K562 (cell line): Measurements from ENCODE around the gene PSMB11. TPM values are rescaled to one million over a fixed set of nuclear protein-coding genes. Genes with fewer than 3 reads are reported as not detected.

Source experiments
- BCL6 ChIP-seq: fragments of 250-450 bp; sonication (Bioruptor Pico); IDR thresholded peaks from 2 replicates; pipeline ENCODE4 v1.4.0; 2020
- CBX1 ChIP-seq: sonication (generic); IDR thresholded peaks from 2 replicates; pipeline ENCODE4 v1.6.1; 2016; ENCODE audit warnings: antibody characterized with exemption, low read depth, mild to moderate bottlenecking
- CCNT2 ChIP-seq: IDR thresholded peaks from 2 replicates; pipeline ENCODE4 v1.6.1; 2011; ENCODE audit warnings: borderline replicate concordance, low read depth, mild to moderate bottlenecking, moderate library complexity, mixed read lengths, low read length; ENCODE audit not compliant: insufficient read length; ENCODE audit errors: extremely low read depth
- CTCF ChIP-seq, 3 experiments: IDR thresholded peaks in 2 of 3; conservative IDR thresholded peaks in 1 of 3; 2 replicates each; pipeline ENCODE4 v1.5.1; 2011 to 2012; ENCODE audit warnings: low read length in 3 of 3, mild to moderate bottlenecking in 3 of 3, control low read depth in 2 of 3, improper control_type of control experiment in 1 of 3, inconsistent platforms in 1 of 3, low read depth in 1 of 3, mixed read lengths in 1 of 3, moderate library complexity in 1 of 3; ENCODE audit not compliant: insufficient read depth in 2 of 3
- DIDO1 ChIP-seq: fragments of 450-650 bp; IDR thresholded peaks from 2 replicates; pipeline ENCODE4 v1.6.1; 2016; ENCODE audit warnings: low read depth, missing biosample characterization, missing genetic modification characterization
- DMBX1 ChIP-seq: fragments of 250-450 bp; sonication (Bioruptor Pico); IDR thresholded peaks from 2 replicates; pipeline ENCODE4 v1.8.0; 2022; ENCODE audit warnings: inconsistent platforms, mild to moderate bottlenecking, moderate library complexity, borderline replicate concordance
- ELF4 ChIP-seq: fragments of 450-650 bp; formaldehyde crosslinking; IDR thresholded peaks from 2 replicates; pipeline ENCODE4 v1.4.0; 2022; ENCODE audit warnings: missing genetic modification characterization
- ERF ChIP-seq: fragments of 450-650 bp; formaldehyde crosslinking; IDR thresholded peaks from 2 replicates; pipeline ENCODE4 v1.4.0; 2020; ENCODE audit warnings: mild to moderate bottlenecking, mixed read lengths
- FOXK1 ChIP-seq: sonication (generic); formaldehyde crosslinking; IDR thresholded peaks from 2 replicates; pipeline ENCODE4 v1.8.0; 2022; ENCODE audit warnings: missing genetic modification reagents, mild to moderate bottlenecking, borderline replicate concordance
- GATAD2A ChIP-seq: fragments of 450-650 bp; IDR thresholded peaks from 2 replicates; pipeline ENCODE4 v1.6.1; 2017
- GTF2F1 ChIP-seq: IDR thresholded peaks from 2 replicates; pipeline ENCODE4 v1.6.1; 2011; ENCODE audit warnings: low read depth, low read length, improper control_type of control experiment
- ID3 ChIP-seq, 2 experiments: fragments of 250-450 bp in 1 of 2; fragments of 450-650 bp in 1 of 2; sonication (Bioruptor Pico) in 1 of 2; IDR thresholded peaks; 2 replicates each; pipeline versions ENCODE4 v1.6.1 to v1.8.0; 2016 to 2021; ENCODE audit warnings: mild to moderate bottlenecking in 2 of 2, moderate library complexity in 2 of 2, missing compliant biosample characterization in 1 of 2, missing genetic modification characterization in 1 of 2
- KAT2B ChIP-seq: IDR thresholded peaks from one replicate; pipeline ENCODE4 v1.6.1; 2012; ENCODE audit warnings: low read depth, mild to moderate bottlenecking, control low read depth, inconsistent platforms, low read length, moderate library complexity
- KLF1 ChIP-seq: fragments of 450-650 bp; IDR thresholded peaks from 2 replicates; pipeline ENCODE4 v1.6.1; 2016; ENCODE audit warnings: missing genetic modification characterization, missing compliant biosample characterization
- KLF10 ChIP-seq: fragments of 250-450 bp; sonication (Bioruptor Pico); IDR thresholded peaks from 2 replicates; pipeline ENCODE4 v1.6.1; 2021; ENCODE audit warnings: matching md5 sums
- MXI1 ChIP-seq: IDR thresholded peaks from 2 replicates; pipeline ENCODE4 v1.6.1; 2011; ENCODE audit warnings: low read depth, mild to moderate bottlenecking, improper control_type of control experiment, low read length
- PKNOX1 ChIP-seq: fragments of 450-650 bp; IDR thresholded peaks from 2 replicates; pipeline ENCODE4 v1.6.1; 2016
- POLR3G ChIP-seq: IDR thresholded peaks from 2 replicates; pipeline ENCODE4 v1.6.1; 2011; ENCODE audit not compliant: insufficient read length, insufficient replicate concordance; ENCODE audit errors: extremely low read depth
- PPARD ChIP-seq: fragments of 250-450 bp; sonication (Bioruptor Pico); IDR thresholded peaks from 2 replicates; pipeline ENCODE4 v1.8.0; 2022; ENCODE audit warnings: inconsistent platforms, mild to moderate bottlenecking, moderate library complexity
- TCF7L2 ChIP-seq: fragments of 150-350 bp; IDR thresholded peaks from 2 replicates; pipeline ENCODE4 v1.6.1; 2016; ENCODE audit warnings: low read depth, mild to moderate bottlenecking, low read length, moderate library complexity
- TRIM24 ChIP-seq, 2 experiments: fragments of 450-650 bp; IDR thresholded peaks; 2 replicates each; pipeline ENCODE4 v1.6.1; 2016
- YBX1 ChIP-seq: fragments of 450-650 bp; IDR thresholded peaks from 2 replicates; pipeline ENCODE4 v1.7.1; 2016; ENCODE audit warnings: mild to moderate bottlenecking
- ZEB2 ChIP-seq: fragments of 450-650 bp; IDR thresholded peaks from 2 replicates; pipeline ENCODE4 v1.6.1; 2016
- ZNF23 ChIP-seq: fragments of 250-450 bp; sonication (Bioruptor Pico); IDR thresholded peaks from 2 replicates; pipeline ENCODE4 v1.4.0; 2020; ENCODE audit warnings: mild to moderate bottlenecking
- polyA plus RNA-seq, 8 experiments: library from polyadenylated mRNA; depleted of rRNA in 4 of 8; stranded (reverse) in 5 of 8; unstranded in 3 of 8; fragments of >200 nt; fragmentation: Nextera tagmentation in 2 of 8; fragmentation: Illumina TruSeq in 1 of 8; extraction: Ambion mirVana in 2 of 8; extraction: Trizol in 1 of 8; gene quantifications; 2 replicates each; pipeline versions ENCODE4 v1.2.1 to v1.2.3, GENCODE V29; 2011 to 2014; ENCODE audit warnings: inconsistent platforms in 1 of 8, missing spikeins in 1 of 8
- total RNA-seq, 7 experiments: library from RNA; depleted of rRNA in 6 of 7; stranded (reverse); fragments of >200 nt in 6 of 7; fragmentation: Illumina TruSeq in 2 of 7; extraction: Trizol in 2 of 7; gene quantifications; 2 replicates each; pipeline versions ENCODE4 v1.2.1 to v1.2.3, GENCODE V29; 2011 to 2021; ENCODE audit warnings: low replicate concordance in 1 of 7

The PSMB11 gene
- total and polyA plus RNA-seq, 9 of the 15 experiments (the other 6 are each of a cell fraction or from before 2014, with no cell fraction given) = not detected

DNA sequence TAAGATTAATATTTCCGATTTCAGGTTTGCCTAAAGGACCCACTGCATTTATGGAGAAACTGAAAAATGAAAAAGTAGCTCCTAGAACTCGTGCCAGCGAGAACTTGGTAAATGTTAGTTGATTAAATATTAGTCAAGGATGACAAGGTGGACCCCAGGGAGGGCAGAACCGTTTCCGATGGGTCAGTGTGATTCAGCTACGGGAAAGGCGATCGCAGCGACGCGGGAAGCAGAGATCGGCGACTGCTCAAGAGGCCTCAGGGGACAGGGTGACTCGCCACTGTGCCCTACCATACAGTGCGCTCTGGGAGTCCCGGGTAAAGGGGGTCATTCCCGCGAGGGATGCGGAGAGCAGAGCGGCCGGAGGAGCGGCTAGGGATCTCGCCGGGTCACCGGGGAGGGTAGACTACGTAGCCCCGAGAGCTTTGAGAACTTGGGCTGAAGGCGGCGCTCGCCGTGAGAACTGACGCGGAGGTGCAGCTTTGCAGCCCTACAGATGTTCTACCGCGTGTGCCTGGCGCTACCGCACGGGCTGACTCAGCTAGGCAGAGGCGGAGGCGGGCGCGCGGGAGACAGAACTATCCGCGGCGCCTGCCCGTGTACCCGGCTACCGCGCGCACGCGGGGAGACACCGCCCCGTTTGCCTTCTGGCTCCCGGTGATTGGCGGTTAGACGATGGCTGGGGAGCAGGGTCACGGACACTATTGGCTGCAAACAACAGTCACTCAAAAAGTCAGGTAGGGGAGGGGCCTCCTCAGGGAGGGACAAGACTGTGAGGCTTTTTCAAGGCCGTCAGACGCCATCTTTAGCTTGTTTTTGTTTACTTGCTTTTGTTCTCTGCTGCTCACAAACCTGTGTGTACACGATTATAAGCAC is 35.2 kb upstream of the PSMB11 start (continued):
- TF ChIP-seq ELF4 (CRISPR knock-in tag) = no peak
- TF ChIP-seq CBX1 = peak; percentile 58; the same call in 1 of the 2 replicates
- TF ChIP-seq DIDO1 = no peak
- no peak for TF ChIP-seq ID3 (CRISPR knock-in tag; IDR thresholded peaks at IDR 0.05)
- peak; percentile 41; the same call in 1 of the 2 replicates for TF ChIP-seq ID3 (tag; IDR thresholded peaks at IDR 0.05)
- no peak for TF ChIP-seq ERF (CRISPR knock-in tag)
- TF ChIP-seq KAT2B = no peak
- TF ChIP-seq TCF7L2 = no peak
- TF ChIP-seq ZNF23 (CRISPR knock-in tag) = no peak
- TF ChIP-seq YBX1 = no peak
- no peak for TF ChIP-seq GATAD2A
- no peak for TF ChIP-seq PPARD (CRISPR knock-in tag)
- TF ChIP-seq POLR3G = no peak
- peak; percentile 20; the same call in 1 of the 2 replicates for TF ChIP-seq DMBX1 (CRISPR knock-in tag)
- TF ChIP-seq KLF10 (CRISPR knock-in tag) = no peak
- TF ChIP-seq GTF2F1 = no peak; the same call in 1 of the 2 replicates
- TF ChIP-seq KLF1 (tag) = no peak
- peak; percentile 34; the same call in 1 of the 2 replicates for TF ChIP-seq MXI1
- no peak for TF ChIP-seq FOXK1
- no peak for TF ChIP-seq ZEB2
- TF ChIP-seq PKNOX1 = peak; percentile 99
- peak; percentile 38 to 49 (median 45); a peak in 5 of 6 replicates for TF ChIP-seq CTCF (IDR thresholded peaks at IDR 0.05 in 2 of 3, conservative IDR thresholded peaks at IDR 0.05 in 1 of 3; ENCODE audit: insufficient read depth in 2 of 3, low read depth in 1 of 3, low read length in 3 of 3)
- TF ChIP-seq CCNT2 = peak; percentile 91
- no peak for TF ChIP-seq BCL6 (CRISPR knock-in tag)
- TF ChIP-seq TRIM24 (IDR thresholded peaks at IDR 0.05) = peak in 1 of 2 experiments; percentile 27; a peak in 1 of 4 replicates
